Stimulated activated effector memory CD8-positive, alpha-beta T cell treated with anti-CD3 and anti-CD28 coated beads, Interleukin-12 subunit alpha, Interleukin-12 subunit beta, amount 100 ng/mL, for 72 hours (primary cell): Measurements from ENCODE around the gene TANGO6.
"Not testable (repeated sequence)": the region's sequence is repeated elsewhere in the genome, so short reads cannot be mapped to it uniquely, and the experiment has no call there.

ENCODE experiments used
- ATAC-seq: fragments of 150-1000 bp; cut with Tn5 transposase; 2 replicates; pipeline ENCODE4 v1.10.0; 2021
- DNase-seq, 2 donors: peaks; one replicate each; pipeline ENCODE4 v3.0.0; 2021 to 2022; ENCODE audit warnings: low spot score in 2 of 2
- H3K27ac Mint-ChIP-seq: one replicate; pipeline ENCODE4 v1.8.0; 2022; ENCODE audit warnings: mild to moderate bottlenecking, mixed read lengths
- H3K36me3 Mint-ChIP-seq: one replicate; pipeline ENCODE4 v1.8.0; 2022; ENCODE audit warnings: mild to moderate bottlenecking, mixed read lengths
- H3K4me1 Mint-ChIP-seq: one replicate; pipeline ENCODE4 v1.8.0; 2022; ENCODE audit warnings: mixed read lengths
- H3K4me3 Mint-ChIP-seq: one replicate; pipeline ENCODE4 v1.8.0; 2022; ENCODE audit warnings: mild to moderate bottlenecking, mixed read lengths
- H3K9me3 Mint-ChIP-seq: one replicate; pipeline ENCODE4 v1.8.0; 2022; ENCODE audit warnings: mixed read lengths

The TANGO6 gene

DNA sequence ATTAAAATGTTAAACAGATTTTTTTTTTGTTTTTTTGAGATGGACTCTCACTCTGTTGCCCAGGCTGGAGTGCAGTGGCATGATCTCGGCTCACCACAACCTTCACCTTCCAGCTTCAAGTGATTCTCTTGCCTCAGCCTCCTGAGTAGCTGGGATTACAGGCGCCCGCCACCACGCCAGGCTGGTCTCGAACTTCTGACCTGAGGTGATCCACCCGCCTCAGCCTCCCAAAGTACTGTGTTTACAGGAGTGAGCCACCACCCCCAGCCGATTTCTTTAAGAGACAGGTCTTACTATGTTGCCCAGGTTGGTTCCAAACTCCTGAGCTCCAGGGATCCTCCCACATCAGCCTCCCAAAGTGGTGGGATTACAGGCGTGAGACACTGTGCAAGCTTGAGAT lies 281.1 kb downstream of the TANGO6 start:
- H3K27ac Mint-ChIP-seq, result not testable (repeated sequence)

DNA sequence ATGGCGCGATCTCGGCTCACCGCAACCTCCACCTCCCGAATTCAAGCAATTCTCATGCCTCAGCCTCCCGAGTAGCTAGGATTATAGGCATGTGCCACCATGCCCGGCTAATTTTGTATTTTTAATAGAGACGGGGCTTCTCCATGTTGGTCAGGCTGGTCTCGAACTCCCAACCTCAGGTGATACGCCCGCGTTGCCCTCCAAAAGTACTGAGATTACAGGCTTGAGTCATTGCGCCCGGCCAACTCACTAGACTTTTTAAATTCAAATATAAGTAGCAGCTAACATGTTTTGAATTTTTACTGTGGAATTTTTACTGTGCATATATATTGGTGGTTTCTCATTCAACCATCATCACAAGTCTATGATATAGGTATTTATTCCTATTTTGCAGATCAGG lies 281.6 kb downstream of the TANGO6 start:
- not testable (repeated sequence) for H3K27ac Mint-ChIP-seq, H3K4me3 Mint-ChIP-seq, DNase-seq, H3K9me3 Mint-ChIP-seq, ATAC-seq
- peaks cover 17% of the 10 kb centered on the region for H3K4me1 Mint-ChIP-seq
- peaks cover 56% of the 10 kb centered on the region for H3K36me3 Mint-ChIP-seq

More for the DNA sequence above, 281.1 kb downstream of the TANGO6 start:
- Mint-ChIP-seq H3K4me1 (peaks cover 12% of the 10 kb centered on the region), H3K36me3 (peaks cover 56% of the 10 kb centered on the region)
- not testable (repeated sequence) for H3K9me3 Mint-ChIP-seq, ATAC-seq, H3K4me3 Mint-ChIP-seq, DNase-seq

DNA sequence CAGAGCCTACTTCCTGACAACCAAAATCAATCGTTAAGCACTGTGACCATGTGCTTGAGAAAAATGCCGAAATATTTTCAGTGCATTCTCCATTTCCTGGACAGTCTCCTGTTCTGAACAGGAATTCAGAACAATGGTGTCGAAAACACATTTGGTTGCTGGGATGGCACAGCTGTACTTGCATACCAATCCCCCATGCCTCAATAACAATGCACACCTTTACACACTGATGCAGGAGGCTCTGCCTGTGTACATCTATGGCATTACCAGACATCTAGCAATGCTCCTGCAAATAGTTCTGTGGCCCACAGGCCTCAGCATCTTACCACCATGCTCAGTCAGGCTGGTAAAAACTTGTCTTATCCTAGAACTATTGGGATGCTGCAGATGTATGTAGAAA lies 282.9 kb downstream of the TANGO6 start:
- peaks cover 51% of the 10 kb centered on the region for H3K36me3 Mint-ChIP-seq
- DNase-seq (no peak), ATAC-seq (no peak)
- no peak overlapping the region for H3K27ac Mint-ChIP-seq
- H3K4me1 Mint-ChIP-seq, result peaks cover 26% of the 10 kb centered on the region
- no peak overlapping the region for H3K4me3 Mint-ChIP-seq
- no peaks in the 10 kb centered on the region for H3K9me3 Mint-ChIP-seq

DNA sequence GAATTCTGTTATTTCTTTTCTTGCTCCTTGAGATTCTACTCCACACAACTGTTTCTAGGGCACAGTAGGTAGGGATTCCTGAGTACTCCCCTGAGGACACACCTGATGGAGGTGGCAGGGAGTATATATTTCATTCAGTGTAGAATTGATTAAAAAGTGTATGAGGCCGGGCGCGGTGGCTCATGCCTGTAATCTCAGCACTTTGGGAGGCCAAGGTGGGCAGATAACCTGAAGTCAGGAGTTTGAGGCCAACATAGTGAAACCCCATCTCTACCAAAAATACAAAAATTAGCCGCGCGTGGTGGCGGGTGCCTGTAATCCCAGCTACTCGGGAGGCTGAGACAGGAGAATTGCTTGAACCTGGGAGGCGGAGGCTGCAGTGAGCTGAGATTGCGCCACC lies 283.5 kb downstream of the TANGO6 start:
- Mint-ChIP-seq H3K36me3 (peaks cover 51% of the 10 kb centered on the region), H3K4me1 (peaks cover 32% of the 10 kb centered on the region)
- H3K27ac Mint-ChIP-seq, H3K9me3 Mint-ChIP-seq, H3K4me3 Mint-ChIP-seq, ATAC-seq, DNase-seq: not testable (repeated sequence)

DNA sequence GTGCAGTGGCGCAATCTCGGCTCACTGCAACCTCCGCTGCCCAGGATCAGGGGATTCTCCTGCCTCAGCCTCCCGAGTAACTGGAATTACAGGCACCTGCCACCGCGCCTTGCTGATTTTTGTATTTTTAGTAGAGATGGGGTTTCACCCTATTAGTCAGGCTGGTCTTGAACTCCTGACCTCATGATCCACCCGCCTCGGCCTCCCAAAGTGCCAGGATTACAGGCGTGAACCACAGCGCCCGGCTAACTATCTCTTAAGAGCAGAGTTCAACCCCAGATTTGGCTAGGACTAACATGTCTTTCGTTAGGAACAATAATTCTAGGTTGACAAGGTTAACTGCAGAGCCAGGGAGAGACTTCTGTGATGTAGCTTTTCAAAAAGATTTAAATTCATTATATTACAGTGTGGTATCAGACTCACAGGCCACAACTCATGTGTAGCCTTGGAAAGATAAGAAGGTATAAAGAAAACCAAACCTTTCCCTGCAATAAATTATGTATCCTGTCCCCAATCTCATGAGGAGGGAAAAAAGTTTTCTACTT lies 284.7 kb downstream of the TANGO6 start:
- H3K9me3 Mint-ChIP-seq, result no peaks in the 10 kb centered on the region
- H3K4me1 Mint-ChIP-seq, result peaks cover 33% of the 10 kb centered on the region
- DNase-seq (no peak), ATAC-seq (no peak)
- H3K27ac Mint-ChIP-seq, result no peak overlapping the region
- no peak overlapping the region for H3K4me3 Mint-ChIP-seq
- H3K36me3 Mint-ChIP-seq, result peaks cover 49% of the 10 kb centered on the region

DNA sequence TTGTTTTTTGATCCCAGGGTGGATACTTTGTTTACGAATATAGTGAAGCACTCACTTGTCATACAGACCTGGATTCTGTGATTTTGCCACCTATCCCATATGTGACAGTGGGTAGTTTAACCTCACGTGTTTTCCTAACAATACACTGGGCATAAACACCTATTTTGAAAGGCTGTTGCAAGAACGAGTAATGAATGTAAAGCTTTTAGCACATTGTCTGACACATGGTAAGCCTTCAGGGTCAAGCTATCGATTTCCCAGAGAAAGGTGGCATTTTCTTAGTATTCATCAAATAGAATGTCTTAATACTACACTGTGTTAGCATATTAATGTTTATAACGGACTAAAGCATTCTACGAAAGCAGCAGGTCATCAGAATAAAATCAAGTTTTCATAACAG lies 287.1 kb downstream of the TANGO6 start:
- Mint-ChIP-seq H3K9me3 (no peaks in the 10 kb centered on the region), H3K36me3 (peaks cover 69% of the 10 kb centered on the region), H3K27ac (no peak overlapping the region), H3K4me1 (peaks cover 49% of the 10 kb centered on the region), H3K4me3 (peak overlapping the region; percentile 86)
- DNase-seq, result no peak
- no peak for ATAC-seq

DNA sequence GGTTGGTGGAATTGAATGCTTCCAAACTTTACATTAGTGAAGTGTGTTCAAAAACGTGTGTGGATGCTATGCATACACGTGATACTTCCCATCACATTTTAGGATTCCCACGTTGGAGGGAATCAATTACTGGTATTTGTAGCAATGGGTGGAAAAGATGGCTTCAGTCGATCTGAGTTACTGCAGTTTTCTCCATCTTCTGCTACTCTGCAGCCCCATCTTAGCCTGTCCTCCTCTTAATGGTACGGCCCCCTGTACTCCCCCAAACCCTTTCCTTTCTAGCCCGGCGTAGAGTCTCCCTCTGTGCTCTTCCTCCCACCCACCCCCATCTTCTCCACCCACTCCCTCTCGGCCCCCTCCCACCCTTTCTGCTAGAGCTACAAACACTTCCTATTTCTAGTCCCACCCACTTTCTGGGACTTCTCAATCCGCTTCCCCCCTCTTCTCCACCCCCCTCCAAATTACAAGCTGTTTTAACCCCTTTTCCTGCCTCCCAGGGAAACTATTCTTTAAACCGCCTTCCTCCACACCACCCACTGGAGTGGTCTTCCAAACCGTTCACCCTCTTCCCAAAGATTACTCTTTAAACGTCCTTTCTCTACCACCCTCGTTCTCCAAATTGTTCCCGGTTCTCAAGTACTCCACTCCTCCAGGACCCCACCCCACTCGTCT lies 288.0 kb downstream of the TANGO6 start:
- H3K9me3 Mint-ChIP-seq, result no peaks in the 10 kb centered on the region
- peak overlapping the region; percentile 90 for H3K27ac Mint-ChIP-seq
- peaks cover 51% of the 10 kb centered on the region for H3K4me1 Mint-ChIP-seq
- DNase-seq (no peak), ATAC-seq (no peak)
- H3K4me3 Mint-ChIP-seq, result peak overlapping the region; percentile 86
- peaks cover 77% of the 10 kb centered on the region for H3K36me3 Mint-ChIP-seq

DNA sequence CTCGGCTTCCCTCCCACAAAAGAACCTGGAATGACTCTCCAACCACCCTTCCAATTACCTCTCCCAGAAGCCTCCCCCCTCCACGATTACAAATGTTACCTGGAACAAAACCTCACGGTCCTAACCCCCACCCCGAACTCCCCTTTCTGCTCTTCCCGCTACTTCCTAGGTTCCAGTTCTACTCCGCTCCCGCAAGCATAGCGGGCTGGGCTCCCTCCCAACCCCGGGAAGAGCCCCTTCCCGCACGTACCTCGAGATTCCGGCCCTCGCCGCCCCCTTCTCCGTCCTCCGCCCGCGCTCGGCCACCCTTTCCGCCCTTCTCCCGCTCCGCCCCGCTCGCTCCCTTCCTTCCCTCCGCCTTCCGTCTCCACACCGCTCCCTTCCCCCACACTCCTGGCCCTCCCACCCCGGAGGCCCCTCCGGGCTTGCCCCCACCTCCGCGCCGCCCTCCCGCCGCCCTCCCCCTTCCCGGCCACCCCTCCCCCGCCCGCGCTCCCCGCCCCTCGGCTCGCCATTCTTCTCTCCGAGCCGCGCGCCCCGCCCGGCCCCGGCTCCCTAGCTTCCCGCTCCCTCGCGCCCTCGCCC lies 288.6 kb downstream of the TANGO6 start:
- peaks cover 81% of the 10 kb centered on the region for H3K36me3 Mint-ChIP-seq
- DNase-seq (peak in 1 of 2 donors; percentile 86), ATAC-seq (peak; percentile 70)
- no peaks in the 10 kb centered on the region for H3K9me3 Mint-ChIP-seq
- H3K4me1 Mint-ChIP-seq, result peaks cover 51% of the 10 kb centered on the region
- H3K4me3 Mint-ChIP-seq, result peak overlapping the region; percentile 86
- H3K27ac Mint-ChIP-seq, result peak overlapping the region; percentile 90

DNA sequence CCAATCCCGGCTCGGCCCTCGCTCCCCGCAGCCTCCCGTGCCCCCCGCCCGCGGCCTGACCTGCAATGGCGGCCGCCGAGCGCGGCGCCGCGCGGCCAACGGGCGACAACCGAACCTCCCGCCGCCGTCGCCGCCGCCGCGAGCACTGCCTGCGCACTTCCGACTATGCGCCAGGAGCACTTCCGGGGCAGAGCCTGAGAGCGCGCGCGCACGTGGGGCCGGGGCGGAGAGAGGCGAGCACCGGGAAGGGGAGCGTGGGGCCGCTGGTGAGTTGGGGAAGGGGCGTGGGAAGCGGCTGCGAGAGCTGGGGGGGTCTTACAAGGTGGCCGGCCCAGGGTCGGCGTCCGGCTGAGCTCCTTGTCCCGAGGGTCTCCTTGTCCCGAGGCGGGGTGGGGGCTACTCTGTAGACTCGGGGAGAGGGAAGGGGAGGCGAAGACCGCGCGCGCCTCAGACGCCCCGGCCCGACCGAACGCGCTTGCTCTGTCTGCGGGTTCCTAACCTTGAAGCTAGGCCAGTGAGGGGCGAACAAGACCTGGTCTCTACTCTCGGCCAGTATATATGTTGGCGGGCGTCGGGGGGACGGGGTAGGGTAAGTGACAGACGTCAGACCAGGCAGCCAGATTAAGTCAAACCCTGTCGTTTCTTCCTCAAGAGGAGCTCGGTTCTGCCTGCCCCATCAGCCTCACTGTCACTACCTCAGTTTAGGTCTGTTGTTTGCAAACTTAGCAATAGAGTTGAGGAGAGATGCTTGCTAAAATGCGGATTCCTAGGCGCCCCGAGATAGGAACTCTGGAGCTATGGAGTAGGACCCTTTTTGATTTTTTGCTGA lies 289.3 kb downstream of the TANGO6 start, which contains the start of the genes CHTF8 and UTP4:
Gene CHTF8 (minus strand): TSS at position 165 of the 829 bp plus-strand sequence. CDS start 11,130 bp downstream, outside the sequence.
Gene UTP4 (plus strand): TSS at position 226 of the 829 bp plus-strand sequence. CDS start 811 bp downstream, outside the sequence.
- DNase-seq, result peak; percentile 79 to 94
- peak within 1 kb of the TSS; percentile 90 for H3K27ac Mint-ChIP-seq
- peak; percentile 97 for ATAC-seq
- H3K36me3 Mint-ChIP-seq, result peaks cover 82% of the 10 kb centered on the region
- H3K4me1 Mint-ChIP-seq, result peaks cover 46% of the 10 kb centered on the region
- H3K9me3 Mint-ChIP-seq, result no peaks in the 10 kb centered on the region
- H3K4me3 Mint-ChIP-seq, result peak within 1 kb of the TSS; percentile 86

DNA sequence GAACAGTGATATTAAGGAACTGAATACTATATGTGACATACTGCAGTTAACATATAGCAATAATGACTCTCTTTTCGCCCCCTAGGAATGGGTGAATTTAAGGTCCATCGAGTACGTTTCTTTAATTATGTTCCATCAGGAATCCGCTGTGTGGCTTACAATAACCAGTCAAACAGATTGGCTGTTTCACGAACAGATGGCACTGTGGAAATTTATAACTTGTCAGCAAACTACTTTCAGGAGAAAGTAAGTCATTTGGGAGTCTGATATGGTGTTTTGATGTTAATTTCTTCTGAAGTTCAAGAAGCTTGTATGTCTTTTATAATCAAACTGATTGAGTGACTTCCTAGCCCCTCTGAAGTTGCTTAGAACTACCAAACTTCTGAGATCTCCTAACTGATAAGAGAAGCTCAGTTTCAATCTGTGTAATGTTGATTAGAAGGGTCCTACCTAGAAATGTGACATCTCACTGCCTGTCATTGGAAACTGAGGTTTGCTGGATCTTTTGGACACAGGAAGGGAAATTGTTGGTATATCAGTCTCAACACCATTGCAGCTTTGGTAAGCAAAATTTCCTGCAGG lies 290.1 kb downstream of the TANGO6 start:
- peak overlapping the region; percentile 86 for H3K4me3 Mint-ChIP-seq
- peak overlapping the region; percentile 90 for H3K27ac Mint-ChIP-seq
- H3K9me3 Mint-ChIP-seq, result no peaks in the 10 kb centered on the region
- no peak for DNase-seq
- no peak for ATAC-seq
- H3K4me1 Mint-ChIP-seq, result peaks cover 46% of the 10 kb centered on the region
- peaks cover 83% of the 10 kb centered on the region for H3K36me3 Mint-ChIP-seq
